SK-N-SH (cell line): Measurements from ENCODE around the gene SHB. TPM values are rescaled to one million over a fixed set of nuclear protein-coding genes. Genes with fewer than 3 reads are reported as not detected.

Experiments
- CTCF ChIA-PET: fragments of 300-600, 350-600 bp; formaldehyde crosslinking; extraction: SDS; loops from one replicate; lab custom pipeline; 2021; lab: Yijun Ruan, JAX
- POLR2A ChIA-PET: fragments of 350-600 bp; sonication (Branson Sonifier 250); formaldehyde crosslinking; extraction: SDS; loops from one replicate; lab custom pipeline; 2020; ENCODE audit warnings: antibody characterized with exemption, inconsistent platforms; lab: Yijun Ruan, JAX
- DNase-seq: peaks from one replicate; pipeline ENCODE4 v3.0.0; 2012
- H2AFZ ChIP-seq: fragments of 200-600 bp; sonication (generic); 2 replicates; pipeline ENCODE4 v1.8.1; 2016; ENCODE audit warnings: antibody characterized with exemption, mild to moderate bottlenecking, low read depth
- H3F3A ChIP-seq: fragments of 200-600 bp; sonication (generic); replicated peaks from 2 replicates; pipeline ENCODE3; 2016; ENCODE audit warnings: antibody characterized with exemption, mild to moderate bottlenecking; ENCODE audit not compliant: insufficient read depth
- H3K27ac ChIP-seq, 2 experiments: fragments of 200-500 bp in 1 of 2; fragments of 200-600 bp in 1 of 2; sonication (Bioruptor generic) in 1 of 2; sonication (generic), shearing (Covaris generic) in 1 of 2; 2 replicates each; pipeline versions ENCODE4 v1.5.1 to v1.6.1; 2014 to 2016; ENCODE audit warnings: low read depth in 2 of 2, inconsistent platforms in 1 of 2, low read length in 1 of 2, mild to moderate bottlenecking in 1 of 2, mixed read lengths in 1 of 2
- H3K27me3 ChIP-seq: fragments of 200-600 bp; sonication (generic), shearing (Covaris generic); 2 replicates; pipeline ENCODE4 v1.6.1; 2016; ENCODE audit warnings: mixed run types; ENCODE audit not compliant: insufficient read depth
- H3K36me3 ChIP-seq, 2 experiments: fragments of 200-500 bp in 1 of 2; fragments of 200-600 bp in 1 of 2; sonication (Bioruptor generic) in 1 of 2; sonication (generic) in 1 of 2; replicated peaks in 1 of 2; 2 replicates each; pipeline versions ENCODE3 to v1.5.1; 2014 to 2016; ENCODE audit warnings: low read length in 1 of 2, mild to moderate bottlenecking in 1 of 2; ENCODE audit not compliant: insufficient read depth in 2 of 2, control insufficient read depth in 1 of 2
- H3K4me1 ChIP-seq, 2 experiments: fragments of 200-500 bp in 1 of 2; fragments of 200-600 bp in 1 of 2; sonication (Bioruptor generic) in 1 of 2; sonication (generic), shearing (Covaris generic) in 1 of 2; 2 replicates each; pipeline versions ENCODE4 v1.5.1 to v1.6.1; 2014 to 2016; ENCODE audit warnings: low read depth in 1 of 2, low read length in 1 of 2, mixed run types in 1 of 2; ENCODE audit not compliant: insufficient read depth in 2 of 2, control insufficient read depth in 1 of 2
- H3K4me2 ChIP-seq: fragments of 200-600 bp; sonication (generic), shearing (Covaris generic); 2 replicates; pipeline ENCODE4 v1.6.1; 2017; ENCODE audit warnings: mixed run types
- H3K4me3 ChIP-seq, 2 experiments: fragments of 200-500 bp in 1 of 2; fragments of 200-600 bp in 1 of 2; sonication (Bioruptor generic) in 1 of 2; sonication (generic), shearing (Covaris generic) in 1 of 2; 2 replicates each; pipeline versions ENCODE4 v1.5.1 to v1.8.1; 2014 to 2016; ENCODE audit warnings: low read depth in 2 of 2, inconsistent platforms in 1 of 2, low read length in 1 of 2, mild to moderate bottlenecking in 1 of 2, mixed read lengths in 1 of 2, moderate library complexity in 1 of 2
- H3K79me2 ChIP-seq: fragments of 200-600 bp; sonication (generic); 2 replicates; pipeline ENCODE4 v1.8.1; 2017; ENCODE audit warnings: mild to moderate bottlenecking; ENCODE audit not compliant: insufficient read depth
- H3K9ac ChIP-seq: fragments of 200-600 bp; sonication (generic); 2 replicates; pipeline ENCODE4 v1.6.1; 2017; ENCODE audit warnings: mixed run types
- H3K9me2 ChIP-seq: fragments of 200-600 bp; sonication (generic); 2 replicates; pipeline ENCODE4 v1.6.1; 2017; ENCODE audit warnings: mixed run types
- H3K9me3 ChIP-seq: fragments of 200-600 bp; sonication (generic); 2 replicates; pipeline ENCODE4 v1.6.1; 2017; ENCODE audit warnings: mixed run types, mild to moderate bottlenecking, moderate library complexity
- H4K20me1 ChIP-seq: fragments of 200-600 bp; sonication (generic); 2 replicates; pipeline ENCODE4 v1.6.1; 2017; ENCODE audit warnings: mild to moderate bottlenecking, mixed run types; ENCODE audit not compliant: insufficient read depth
- CHD2 ChIP-seq: fragments of 150-350 bp; IDR thresholded peaks from 2 replicates; pipeline ENCODE4 v1.6.1; 2018; ENCODE audit warnings: low read length; ENCODE audit not compliant: partially characterized antibody
- CTCF ChIP-seq: fragments of 200-600 bp; sonication (generic); IDR thresholded peaks from 2 replicates; pipeline ENCODE4 v1.6.1; 2017; ENCODE audit warnings: antibody characterized with exemption, mild to moderate bottlenecking, moderate library complexity
- ELF1 ChIP-seq: IDR thresholded peaks from 2 replicates; pipeline ENCODE4 v1.4.0; 2012
- EP300 ChIP-seq, 2 experiments: IDR thresholded peaks; 2 replicates each; pipeline versions ENCODE4 v1.4.0 to v1.6.1; 2012; ENCODE audit warnings: borderline replicate concordance in 1 of 2, low read depth in 1 of 2, low read length in 1 of 2
- FOXJ3 ChIP-seq: sonication (generic); formaldehyde crosslinking; IDR thresholded peaks from 2 replicates; pipeline ENCODE4 v1.5.1; 2020; ENCODE audit warnings: mild to moderate bottlenecking, missing genetic modification reagents
- FOXM1 ChIP-seq: IDR thresholded peaks from 2 replicates; pipeline ENCODE4 v1.4.0; 2012; ENCODE audit warnings: low read depth, mild to moderate bottlenecking
- GATA2 ChIP-seq: sonication (generic); formaldehyde crosslinking; IDR thresholded peaks from 2 replicates; pipeline ENCODE4 v1.5.0; 2020; ENCODE audit warnings: mild to moderate bottlenecking, missing genetic modification reagents
- JUND ChIP-seq: IDR thresholded peaks from 2 replicates; pipeline ENCODE4 v1.4.0; 2012
- MXI1 ChIP-seq: IDR thresholded peaks from 2 replicates; pipeline ENCODE4 v1.6.1; 2012; ENCODE audit warnings: mild to moderate bottlenecking, low read depth, low read length, improper control_type of control experiment
- NFIC ChIP-seq: IDR thresholded peaks from 2 replicates; pipeline ENCODE4 v1.4.0; 2012; ENCODE audit warnings: borderline replicate concordance
- NRF1 ChIP-seq: IDR thresholded peaks from 2 replicates; pipeline ENCODE4 v1.6.1; 2012; ENCODE audit warnings: low read depth, mild to moderate bottlenecking, low read length
- PBX3 ChIP-seq: IDR thresholded peaks from 2 replicates; pipeline ENCODE4; 2012
- POLR2AphosphoS5 ChIP-seq: IDR thresholded peaks from 2 replicates; pipeline ENCODE4 v1.6.1; 2012; ENCODE audit warnings: low read depth, low read length
- RCOR1 ChIP-seq: fragments of 150-350 bp; IDR thresholded peaks from 2 replicates; pipeline ENCODE4 v1.6.1; 2017; ENCODE audit warnings: antibody characterized with exemption, low read length
- RXRA ChIP-seq: IDR thresholded peaks from 2 replicates; pipeline ENCODE4 v1.4.0; 2012; ENCODE audit warnings: low read depth, mild to moderate bottlenecking, borderline replicate concordance
- SIN3A ChIP-seq: IDR thresholded peaks from 2 replicates; pipeline ENCODE4 v1.6.1; 2012; ENCODE audit warnings: low read depth, mild to moderate bottlenecking, low read length, moderate library complexity, borderline replicate concordance
- TEAD4 ChIP-seq: IDR thresholded peaks from 2 replicates; pipeline ENCODE4 v1.4.0; 2012; ENCODE audit warnings: mild to moderate bottlenecking, borderline replicate concordance; ENCODE audit not compliant: insufficient read depth
- YY1 ChIP-seq: IDR thresholded peaks from 2 replicates; pipeline ENCODE4 v1.4.0; 2012; ENCODE audit warnings: low read depth, mild to moderate bottlenecking
- WGBS: methylation state at CpG from one replicate; pipeline ENCODE4 v1.1.6; 2017; ENCODE audit warnings: low lambda C conversion rate; 5-methylcytosine and 5-hydroxymethylcytosine counted together
- polyA plus RNA-seq, 3 experiments: library from polyadenylated mRNA; depleted of rRNA; stranded (reverse); fragments of >200 nt; gene quantifications; 2 replicates each; pipeline ENCODE4 v1.2.3, GENCODE V29; 2012
- TF ChIP-seq, protein P1 (sequence below): fragments of 150-350 bp; IDR thresholded peaks from 2 replicates; pipeline ENCODE4 v1.6.1; 2016; ENCODE audit warnings: mild to moderate bottlenecking, low read depth, low read length
- TF ChIP-seq, protein P2 (sequence below): IDR thresholded peaks from 2 replicates; pipeline ENCODE4 v1.6.1; 2012; ENCODE audit warnings: mild to moderate bottlenecking, low read depth, low read length, moderate library complexity
- TF ChIP-seq, protein P3 (sequence below): fragments of 150-350 bp; IDR thresholded peaks from 2 replicates; pipeline ENCODE4 v1.6.1; 2017; ENCODE audit warnings: antibody characterized with exemption, low read length, low read depth, borderline replicate concordance
- TF ChIP-seq, protein P4 (sequence below): IDR thresholded peaks from 2 replicates; pipeline ENCODE4 v1.4.0; 2012; ENCODE audit warnings: low read depth, borderline replicate concordance

SHB gene
- polyA plus RNA-seq, 1 of the 3 experiments (the other 2 are of a cell fraction): 26.0 TPM

GRCh38 chr9:38026021-38026809 lies 42.8 kb downstream of the SHB start:
- Histone ChIP-seq H3K4me2 (peak overlapping the region; percentile 62), H3K79me2 (peaks cover 94% of the 10 kb centered on the region), H3K9me2 (no peaks in the 10 kb centered on the region), H3K4me1 (peaks cover 62 to 82% of the 10 kb centered on the region in 2 experiments), H4K20me1 (no peaks in the 10 kb centered on the region), H3K9me3 (no peaks in the 10 kb centered on the region), H3K4me3 (no peak overlapping the region), H3K9ac (peak overlapping the region; percentile 64), H3K27ac (peak overlapping the region; percentile 88 to 100), H3K27me3 (no peaks in the 10 kb centered on the region), H2AFZ (no peak overlapping the region), H3F3A (peaks cover 35% of the 10 kb centered on the region), H3K36me3 (peaks cover 0 to 10% of the 10 kb centered on the region in 2 experiments)
- peak; percentile 47 for DNase-seq
- WGBS: 19% methylated on average over 18 of the region's 18 CpGs
- POLR2A ChIA-PET: interaction anchor here (1.2 kb wide), 1 partner anchor 35 kb away, joined by 3 read pairs; no protein-coding TSS in a partner anchor
- CTCF ChIA-PET: interaction anchor here (1.1 to 4.2 kb wide), 10 partner anchors 9 to 122 kb away, joined by 3 to 25 read pairs (median 5); partner anchors contain the start of gene SHB
- peak; percentile 65 for TF ChIP-seq JUND
- TF ChIP-seq NFIC: peak; percentile 70
- no peak for TF ChIP-seq YY1
- TF ChIP-seq POLR2AphosphoS5: no peak
- TF ChIP-seq FOXM1: no peak
- TF ChIP-seq, protein P1, sequence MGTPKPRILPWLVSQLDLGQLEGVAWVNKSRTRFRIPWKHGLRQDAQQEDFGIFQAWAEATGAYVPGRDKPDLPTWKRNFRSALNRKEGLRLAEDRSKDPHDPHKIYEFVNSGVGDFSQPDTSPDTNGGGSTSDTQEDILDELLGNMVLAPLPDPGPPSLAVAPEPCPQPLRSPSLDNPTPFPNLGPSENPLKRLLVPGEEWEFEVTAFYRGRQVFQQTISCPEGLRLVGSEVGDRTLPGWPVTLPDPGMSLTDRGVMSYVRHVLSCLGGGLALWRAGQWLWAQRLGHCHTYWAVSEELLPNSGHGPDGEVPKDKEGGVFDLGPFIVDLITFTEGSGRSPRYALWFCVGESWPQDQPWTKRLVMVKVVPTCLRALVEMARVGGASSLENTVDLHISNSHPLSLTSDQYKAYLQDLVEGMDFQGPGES: no peak
- 0 out of 2 replicates have a peak, but pooled peaks have one; percentile 16 for TF ChIP-seq TEAD4
- peak; percentile 35; the same call in 1 of the 2 replicates for TF ChIP-seq PBX3
- no peak for TF ChIP-seq NRF1
- TF ChIP-seq GATA2 (CRISPR knock-in tag): no peak
- TF ChIP-seq CHD2: no peak
- no peak for TF ChIP-seq FOXJ3 (CRISPR knock-in tag)
- no peak for TF ChIP-seq MXI1
- TF ChIP-seq ELF1: no peak
- TF ChIP-seq, protein P2, sequence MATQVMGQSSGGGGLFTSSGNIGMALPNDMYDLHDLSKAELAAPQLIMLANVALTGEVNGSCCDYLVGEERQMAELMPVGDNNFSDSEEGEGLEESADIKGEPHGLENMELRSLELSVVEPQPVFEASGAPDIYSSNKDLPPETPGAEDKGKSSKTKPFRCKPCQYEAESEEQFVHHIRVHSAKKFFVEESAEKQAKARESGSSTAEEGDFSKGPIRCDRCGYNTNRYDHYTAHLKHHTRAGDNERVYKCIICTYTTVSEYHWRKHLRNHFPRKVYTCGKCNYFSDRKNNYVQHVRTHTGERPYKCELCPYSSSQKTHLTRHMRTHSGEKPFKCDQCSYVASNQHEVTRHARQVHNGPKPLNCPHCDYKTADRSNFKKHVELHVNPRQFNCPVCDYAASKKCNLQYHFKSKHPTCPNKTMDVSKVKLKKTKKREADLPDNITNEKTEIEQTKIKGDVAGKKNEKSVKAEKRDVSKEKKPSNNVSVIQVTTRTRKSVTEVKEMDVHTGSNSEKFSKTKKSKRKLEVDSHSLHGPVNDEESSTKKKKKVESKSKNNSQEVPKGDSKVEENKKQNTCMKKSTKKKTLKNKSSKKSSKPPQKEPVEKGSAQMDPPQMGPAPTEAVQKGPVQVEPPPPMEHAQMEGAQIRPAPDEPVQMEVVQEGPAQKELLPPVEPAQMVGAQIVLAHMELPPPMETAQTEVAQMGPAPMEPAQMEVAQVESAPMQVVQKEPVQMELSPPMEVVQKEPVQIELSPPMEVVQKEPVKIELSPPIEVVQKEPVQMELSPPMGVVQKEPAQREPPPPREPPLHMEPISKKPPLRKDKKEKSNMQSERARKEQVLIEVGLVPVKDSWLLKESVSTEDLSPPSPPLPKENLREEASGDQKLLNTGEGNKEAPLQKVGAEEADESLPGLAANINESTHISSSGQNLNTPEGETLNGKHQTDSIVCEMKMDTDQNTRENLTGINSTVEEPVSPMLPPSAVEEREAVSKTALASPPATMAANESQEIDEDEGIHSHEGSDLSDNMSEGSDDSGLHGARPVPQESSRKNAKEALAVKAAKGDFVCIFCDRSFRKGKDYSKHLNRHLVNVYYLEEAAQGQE: 0 out of 2 replicates have a peak, but pooled peaks have one; percentile 10
- peak in 1 of 2 experiments; percentile 67; a peak in 1 of 4 replicates for TF ChIP-seq EP300 (IDR thresholded peaks at IDR 0.05; ENCODE audit: borderline replicate concordance in 1 of 2, low read depth in 1 of 2, low read length in 1 of 2)
- TF ChIP-seq RXRA: peak; percentile 71; the same call in 1 of the 2 replicates
- TF ChIP-seq CTCF: no peak
- no peak; the same call in 1 of the 2 replicates for TF ChIP-seq SIN3A
- TF ChIP-seq, protein P3, sequence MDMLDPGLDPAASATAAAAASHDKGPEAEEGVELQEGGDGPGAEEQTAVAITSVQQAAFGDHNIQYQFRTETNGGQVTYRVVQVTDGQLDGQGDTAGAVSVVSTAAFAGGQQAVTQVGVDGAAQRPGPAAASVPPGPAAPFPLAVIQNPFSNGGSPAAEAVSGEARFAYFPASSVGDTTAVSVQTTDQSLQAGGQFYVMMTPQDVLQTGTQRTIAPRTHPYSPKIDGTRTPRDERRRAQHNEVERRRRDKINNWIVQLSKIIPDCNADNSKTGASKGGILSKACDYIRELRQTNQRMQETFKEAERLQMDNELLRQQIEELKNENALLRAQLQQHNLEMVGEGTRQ: no peak
- no peak for TF ChIP-seq RCOR1
- TF ChIP-seq, protein P4, sequence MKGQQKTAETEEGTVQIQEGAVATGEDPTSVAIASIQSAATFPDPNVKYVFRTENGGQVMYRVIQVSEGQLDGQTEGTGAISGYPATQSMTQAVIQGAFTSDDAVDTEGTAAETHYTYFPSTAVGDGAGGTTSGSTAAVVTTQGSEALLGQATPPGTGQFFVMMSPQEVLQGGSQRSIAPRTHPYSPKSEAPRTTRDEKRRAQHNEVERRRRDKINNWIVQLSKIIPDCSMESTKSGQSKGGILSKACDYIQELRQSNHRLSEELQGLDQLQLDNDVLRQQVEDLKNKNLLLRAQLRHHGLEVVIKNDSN: no peak
